ENCODE measurements around the gene FGGY.

DNA sequence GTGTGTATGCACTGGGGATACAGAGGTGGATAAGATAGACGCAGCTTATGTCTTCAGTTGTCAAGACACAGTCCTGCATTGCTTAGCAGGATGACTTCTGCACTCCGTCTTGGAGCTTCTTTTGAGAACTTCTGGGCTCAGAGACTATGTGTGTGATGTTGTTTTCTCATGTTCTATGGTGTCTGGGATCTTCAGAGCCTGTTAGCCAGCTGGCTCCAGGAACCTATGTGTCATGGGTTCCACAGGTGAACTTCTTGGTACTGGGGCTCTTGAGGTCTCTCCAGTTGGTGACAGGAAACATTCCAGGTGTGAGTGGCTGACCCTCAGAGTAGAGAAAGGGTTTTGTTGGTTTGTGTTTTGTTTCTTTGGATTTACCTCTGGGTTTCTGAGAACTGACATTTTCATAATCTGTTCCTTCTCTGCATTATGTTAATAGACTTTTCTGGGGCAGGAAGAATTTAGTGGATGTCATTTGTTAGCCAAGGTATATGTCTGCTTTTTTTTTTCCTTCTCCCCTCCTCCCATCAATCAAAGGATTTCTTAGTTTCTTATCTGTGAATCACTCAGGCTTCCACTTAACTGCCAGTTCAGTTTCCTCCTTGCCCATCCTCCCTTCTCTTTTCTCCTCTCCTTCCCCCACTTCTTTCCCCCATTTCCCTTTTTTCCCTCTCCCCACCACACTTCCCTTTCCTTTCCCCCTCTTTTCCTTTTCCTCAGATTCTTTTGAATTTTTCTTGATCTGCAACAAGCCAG is 18.1 kb downstream of the FGGY start:
- TF ChIP-seq, protein P1, sequence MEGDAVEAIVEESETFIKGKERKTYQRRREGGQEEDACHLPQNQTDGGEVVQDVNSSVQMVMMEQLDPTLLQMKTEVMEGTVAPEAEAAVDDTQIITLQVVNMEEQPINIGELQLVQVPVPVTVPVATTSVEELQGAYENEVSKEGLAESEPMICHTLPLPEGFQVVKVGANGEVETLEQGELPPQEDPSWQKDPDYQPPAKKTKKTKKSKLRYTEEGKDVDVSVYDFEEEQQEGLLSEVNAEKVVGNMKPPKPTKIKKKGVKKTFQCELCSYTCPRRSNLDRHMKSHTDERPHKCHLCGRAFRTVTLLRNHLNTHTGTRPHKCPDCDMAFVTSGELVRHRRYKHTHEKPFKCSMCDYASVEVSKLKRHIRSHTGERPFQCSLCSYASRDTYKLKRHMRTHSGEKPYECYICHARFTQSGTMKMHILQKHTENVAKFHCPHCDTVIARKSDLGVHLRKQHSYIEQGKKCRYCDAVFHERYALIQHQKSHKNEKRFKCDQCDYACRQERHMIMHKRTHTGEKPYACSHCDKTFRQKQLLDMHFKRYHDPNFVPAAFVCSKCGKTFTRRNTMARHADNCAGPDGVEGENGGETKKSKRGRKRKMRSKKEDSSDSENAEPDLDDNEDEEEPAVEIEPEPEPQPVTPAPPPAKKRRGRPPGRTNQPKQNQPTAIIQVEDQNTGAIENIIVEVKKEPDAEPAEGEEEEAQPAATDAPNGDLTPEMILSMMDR (IDR thresholded peaks at IDR 0.05), result no peak
- TF ChIP-seq, protein P2, sequence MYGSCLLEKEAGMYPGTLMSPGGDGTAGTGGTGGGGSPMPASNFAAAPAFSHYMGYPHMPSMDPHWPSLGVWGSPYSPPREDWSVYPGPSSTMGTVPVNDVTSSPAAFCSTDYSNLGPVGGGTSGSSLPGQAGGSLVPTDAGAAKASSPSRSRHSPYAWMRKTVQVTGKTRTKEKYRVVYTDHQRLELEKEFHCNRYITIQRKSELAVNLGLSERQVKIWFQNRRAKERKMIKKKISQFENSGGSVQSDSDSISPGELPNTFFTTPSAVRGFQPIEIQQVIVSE (CRISPR knock-in tag; IDR thresholded peaks at IDR 0.05; ENCODE audit: borderline replicate concordance), result no peak
- TF ChIP-seq, protein P3, sequence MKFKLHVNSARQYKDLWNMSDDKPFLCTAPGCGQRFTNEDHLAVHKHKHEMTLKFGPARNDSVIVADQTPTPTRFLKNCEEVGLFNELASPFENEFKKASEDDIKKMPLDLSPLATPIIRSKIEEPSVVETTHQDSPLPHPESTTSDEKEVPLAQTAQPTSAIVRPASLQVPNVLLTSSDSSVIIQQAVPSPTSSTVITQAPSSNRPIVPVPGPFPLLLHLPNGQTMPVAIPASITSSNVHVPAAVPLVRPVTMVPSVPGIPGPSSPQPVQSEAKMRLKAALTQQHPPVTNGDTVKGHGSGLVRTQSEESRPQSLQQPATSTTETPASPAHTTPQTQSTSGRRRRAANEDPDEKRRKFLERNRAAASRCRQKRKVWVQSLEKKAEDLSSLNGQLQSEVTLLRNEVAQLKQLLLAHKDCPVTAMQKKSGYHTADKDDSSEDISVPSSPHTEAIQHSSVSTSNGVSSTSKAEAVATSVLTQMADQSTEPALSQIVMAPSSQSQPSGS (CRISPR knock-in tag; IDR thresholded peaks at IDR 0.05; ENCODE audit: borderline replicate concordance, low read depth), result no peak
- TF ChIP-seq ZNF121 (CRISPR knock-in tag; IDR thresholded peaks at IDR 0.05), result no peak
- no peak for TF ChIP-seq SP1 (CRISPR knock-in tag; conservative IDR thresholded peaks at IDR 0.05)
- no peak for TF ChIP-seq CREM (CRISPR knock-in tag; IDR thresholded peaks at IDR 0.05)

All from WTC11 (cell line).